HL-60 (cell line): ENCODE measurements around the gene BCAT1.

Source experiments
- CTCF ChIP-seq: IDR thresholded peaks from one replicate; pipeline ENCODE4 v1.5.1; 2011; ENCODE audit warnings: low read length, control low read depth, inconsistent platforms; ENCODE audit not compliant: insufficient read depth
- REST ChIP-seq: IDR thresholded peaks from 2 replicates; pipeline ENCODE4 v1.6.1; 2012; ENCODE audit warnings: low read depth; ENCODE audit not compliant: insufficient replicate concordance

- TF ChIP-seq CTCF: no peak
- no peak for TF ChIP-seq REST
These were observed 21.3 kb upstream of the BCAT1 start for GRCh38 chr12:24970177-24970576.
